Activated gamma-delta T cell (primary cell): ENCODE measurements around the gene SLC7A8.

ENCODE experiments used
- DNase-seq: peaks from one replicate; lab custom pipeline; 2025; lab: John Stamatoyannopoulos, UW

SLC7A8 gene

GRCh38 chr14:23130871-23131270 is 52.6 kb downstream of the SLC7A8 start:
- no peak for DNase-seq

DNA sequence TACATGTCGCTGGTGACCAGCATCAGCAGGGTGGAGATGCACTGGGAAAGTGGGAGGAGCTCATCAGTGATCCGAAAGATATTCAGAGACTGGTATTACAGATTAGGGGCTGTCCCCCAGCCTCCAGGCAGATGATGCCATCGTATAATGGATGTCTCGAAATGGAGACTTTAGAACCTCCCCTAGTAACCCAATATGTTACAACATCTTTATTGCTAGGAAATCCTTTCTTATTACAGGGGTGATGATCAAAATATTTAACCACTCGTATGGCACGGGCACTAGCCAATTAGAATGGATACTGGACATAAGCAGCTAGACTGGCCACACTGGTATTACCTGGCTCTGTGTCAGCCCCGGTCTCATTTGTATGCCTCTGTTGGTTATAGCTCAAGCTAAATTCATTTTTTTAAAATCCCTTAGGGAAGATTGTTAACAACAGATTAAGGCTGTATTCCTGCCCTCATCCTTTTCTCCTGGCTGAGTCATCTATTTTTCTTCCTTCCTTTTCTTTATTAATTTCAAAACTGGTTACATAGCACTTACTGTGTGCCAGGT is 53.6 kb downstream of the SLC7A8 start:
- no peak for DNase-seq

- DNase-seq = no peak
These were observed 54.3 kb downstream of the SLC7A8 start for GRCh38 chr14:23128969-23129758.

DNA sequence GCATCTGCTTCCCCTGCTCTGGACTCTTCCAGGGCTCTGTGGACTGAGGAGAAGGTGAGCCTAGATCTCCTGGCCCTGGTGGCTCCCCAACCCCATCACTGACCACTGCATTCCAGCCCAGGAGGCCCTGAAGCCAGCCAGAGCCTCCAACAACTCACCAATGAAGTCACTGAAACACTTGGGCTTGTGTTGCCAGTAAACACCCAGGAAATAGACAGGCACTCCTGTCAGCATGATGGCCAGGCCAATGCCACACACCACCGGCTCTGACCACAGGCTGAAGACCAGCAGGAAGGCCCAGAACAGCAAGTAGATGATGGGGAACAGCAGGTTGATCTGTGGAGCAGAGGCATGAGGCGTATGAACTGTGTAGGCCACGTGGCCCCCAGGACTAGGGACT is 55.6 kb downstream of the SLC7A8 start:
- DNase-seq = no peak

GRCh38 chr14:23126548-23127278 is 56.7 kb downstream of the SLC7A8 start:
- DNase-seq = no peak

DNA sequence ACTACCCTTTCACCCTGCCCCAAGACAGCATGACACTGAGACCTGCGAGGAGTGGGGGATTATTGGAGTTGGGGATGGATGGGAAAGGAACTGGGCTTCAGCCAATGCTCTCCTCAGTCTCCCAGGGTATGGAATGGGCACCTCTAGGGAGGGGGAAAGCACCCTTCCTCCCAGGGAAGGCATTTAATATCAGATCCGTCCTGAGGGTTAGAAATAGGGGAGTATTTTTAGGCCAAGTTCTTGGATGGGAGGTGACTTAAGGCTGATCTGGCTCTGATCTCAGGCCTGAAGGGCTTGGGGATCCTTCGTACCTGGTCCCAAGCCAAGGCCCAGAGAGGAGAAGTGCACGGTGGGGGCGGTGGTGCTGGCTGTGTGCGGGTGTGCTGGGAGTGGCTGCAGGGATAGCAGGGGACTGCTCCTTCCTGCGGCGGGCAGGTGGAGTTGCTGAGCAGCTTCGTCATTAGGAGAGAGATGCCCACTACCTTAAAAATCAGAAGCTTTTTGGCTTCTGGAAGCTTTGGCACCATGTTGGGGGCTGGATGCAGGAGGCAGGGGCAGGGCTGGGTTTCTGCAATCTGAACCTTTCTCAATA is 57.4 kb downstream of the SLC7A8 start:
- DNase-seq = no peak

DNA sequence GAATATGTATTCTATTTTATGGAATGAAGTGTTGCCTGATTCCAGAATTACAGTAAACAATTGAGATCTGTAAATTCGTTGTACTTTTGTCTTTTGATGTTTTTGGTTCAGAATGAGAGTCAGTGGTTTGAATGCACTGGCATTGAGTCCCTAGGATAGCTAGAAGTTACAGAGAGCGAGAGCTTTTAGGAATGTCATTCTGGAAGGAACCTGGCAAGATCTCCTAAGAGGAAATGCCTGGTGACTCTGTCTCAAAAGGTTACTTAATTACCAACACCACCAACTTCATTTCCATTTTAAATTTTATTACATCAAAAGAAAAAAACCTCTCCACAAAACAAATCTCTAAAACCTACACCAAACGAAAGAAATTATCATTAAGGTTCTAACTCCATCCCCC is 58.4 kb downstream of the SLC7A8 start:
- DNase-seq = no peak

GRCh38 chr14:23124337-23124954 is 59.0 kb downstream of the SLC7A8 start:
- DNase-seq = no peak

DNA sequence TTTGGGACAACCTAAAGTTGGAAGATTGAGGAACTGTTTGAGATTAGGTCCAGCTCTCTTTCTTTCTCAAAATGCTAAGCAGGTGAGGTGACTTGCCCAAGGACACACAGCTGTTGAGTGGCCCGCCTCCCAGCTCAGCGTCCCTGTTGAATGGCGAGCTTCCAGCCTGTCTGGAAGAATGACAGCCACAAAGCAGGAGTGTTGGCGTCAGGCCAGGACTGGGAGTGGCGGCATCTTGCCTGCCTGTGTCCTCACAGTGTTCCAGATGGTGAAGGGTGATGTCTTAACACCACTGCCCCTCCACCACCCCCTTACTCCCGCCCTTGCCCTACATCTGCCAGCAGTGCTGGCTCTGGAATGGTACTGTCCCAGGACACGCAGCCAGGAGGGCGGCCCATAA is 60.0 kb downstream of the SLC7A8 start:
- no peak for DNase-seq

DNA sequence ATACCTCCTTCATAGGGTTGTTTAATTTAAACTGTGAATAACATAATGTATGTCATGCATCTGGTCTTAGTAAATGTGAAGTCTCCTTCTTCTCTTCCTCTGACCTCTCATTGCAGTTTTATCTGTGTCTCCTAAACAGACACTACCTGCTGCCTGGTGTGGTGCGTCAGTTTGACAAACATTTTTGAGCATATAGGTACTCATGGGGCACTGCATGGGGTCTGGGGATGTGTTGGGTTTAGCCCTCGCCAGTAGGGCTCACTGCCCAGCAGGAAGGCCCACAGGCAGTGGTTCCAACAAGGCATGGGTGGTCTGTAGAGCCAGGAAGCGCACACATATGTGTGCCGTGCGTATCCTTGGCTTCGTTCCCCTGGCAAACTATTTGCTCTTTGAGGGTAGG is 61.4 kb downstream of the SLC7A8 start:
- no peak for DNase-seq

- no peak for DNase-seq
These were observed 62.1 kb downstream of the SLC7A8 start for GRCh38 chr14:23121361-23121771.

DNA sequence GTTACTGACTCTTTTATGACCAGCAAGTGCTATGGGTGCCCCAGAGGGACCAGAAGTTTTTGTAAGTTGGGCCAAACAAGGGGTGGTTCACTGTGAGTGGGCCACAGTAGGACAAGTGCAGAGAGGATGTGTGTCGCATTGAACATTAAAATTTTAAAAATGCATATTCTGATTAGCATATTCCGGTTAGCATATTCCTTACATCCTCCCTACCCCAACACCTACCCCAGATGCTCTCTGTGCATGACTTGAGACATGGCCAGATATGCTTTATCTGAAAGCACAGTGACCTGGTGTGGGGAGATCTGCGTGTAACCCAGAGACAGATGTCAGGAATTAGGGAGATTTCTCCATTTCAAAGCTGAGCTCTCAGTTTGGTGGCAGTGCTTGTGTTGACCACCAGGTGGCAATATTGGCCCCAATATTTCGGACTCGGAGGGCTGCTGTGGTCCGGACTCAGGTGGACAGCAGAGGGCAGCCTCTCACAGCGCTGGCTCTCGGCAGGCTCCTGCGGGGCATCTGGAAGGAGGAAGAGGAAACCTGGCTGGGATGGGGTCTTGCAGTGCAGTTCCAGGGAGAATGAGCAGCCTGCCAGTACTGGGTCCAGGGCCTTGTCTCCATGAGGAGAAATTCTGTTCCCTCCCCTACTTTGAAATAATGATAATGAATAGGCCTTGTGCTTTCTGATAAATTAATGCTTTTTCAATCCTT is 62.8 kb downstream of the SLC7A8 start:
- peak; percentile 21 for DNase-seq

DNA sequence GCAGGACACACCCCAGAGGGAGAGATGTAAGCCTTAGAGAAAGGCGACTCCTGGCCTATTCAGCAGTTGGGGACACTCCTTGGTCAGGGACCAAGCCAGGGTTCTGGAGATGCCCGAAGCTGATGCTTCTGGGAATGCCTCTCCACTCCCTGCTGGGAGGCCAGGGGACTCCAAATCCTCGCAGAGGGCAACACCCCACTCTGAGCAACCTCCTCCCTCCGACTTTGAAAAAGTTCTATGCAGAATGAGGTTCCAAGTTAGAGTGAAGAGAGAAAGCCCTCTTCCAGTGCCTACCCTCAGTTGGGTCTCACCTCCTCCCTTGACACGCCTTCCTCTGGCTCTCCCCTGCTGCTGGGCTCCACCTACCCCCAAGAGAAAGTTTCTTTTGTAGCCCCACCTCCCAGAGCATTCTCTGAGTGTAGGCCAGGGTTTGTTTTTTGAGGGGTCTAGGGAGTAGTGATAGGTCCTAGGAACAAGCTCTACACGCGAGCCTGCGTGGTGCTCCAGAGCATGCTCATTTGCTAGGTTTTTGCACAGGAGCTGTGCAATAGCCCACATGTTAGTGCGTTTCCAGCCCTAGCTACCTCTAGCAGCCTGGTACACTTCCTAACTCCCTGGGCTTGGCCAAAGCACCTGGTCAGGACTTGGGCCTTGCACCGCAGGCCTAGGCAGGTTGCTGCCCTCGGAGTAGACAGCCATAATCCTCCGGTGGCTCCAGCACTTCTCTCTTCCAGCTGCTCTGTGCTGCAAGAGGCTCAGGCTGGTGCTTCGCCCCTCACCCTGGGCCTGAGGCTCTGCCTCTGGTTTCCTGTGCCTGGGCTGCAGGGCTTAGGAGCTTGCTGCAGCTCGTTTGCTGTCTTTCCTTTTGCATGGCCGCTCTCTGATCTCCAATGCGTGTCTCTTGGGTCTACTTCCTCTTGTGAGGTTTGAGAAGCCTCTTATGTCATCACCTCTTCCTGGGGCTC is 63.8 kb downstream of the SLC7A8 start:
- DNase-seq = no peak

- no peak for DNase-seq
These were observed 64.7 kb downstream of the SLC7A8 start, which contains the start of gene CEBPE for GRCh38 chr14:23118506-23119362. CEBPE (minus strand) TSS chr14:23119255; CDS start chr14:23119091, 164 bp downstream.

GRCh38 chr14:23117371-23118020 is 66.0 kb downstream of the SLC7A8 start:
- DNase-seq = no peak

DNA sequence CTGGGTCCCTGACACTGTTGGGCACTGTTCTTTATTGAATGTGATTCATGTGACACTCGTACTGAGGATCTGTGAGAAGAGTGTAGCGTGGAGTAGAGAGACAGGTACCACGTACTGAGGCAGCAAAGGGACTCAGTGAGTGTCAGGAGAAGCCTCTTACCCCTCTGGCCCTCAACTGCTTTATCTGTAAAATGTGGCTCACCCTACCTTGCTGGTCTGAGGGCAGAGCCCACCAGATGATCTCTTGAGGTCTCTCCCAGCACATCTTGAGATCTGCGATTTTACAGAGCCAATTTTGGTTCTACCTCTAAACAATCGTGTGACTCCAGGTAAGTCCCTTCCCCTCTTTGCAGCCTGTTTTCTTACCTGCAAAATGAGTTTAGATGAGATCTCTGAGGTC is 67.5 kb downstream of the SLC7A8 start:
- DNase-seq = no peak

DNA sequence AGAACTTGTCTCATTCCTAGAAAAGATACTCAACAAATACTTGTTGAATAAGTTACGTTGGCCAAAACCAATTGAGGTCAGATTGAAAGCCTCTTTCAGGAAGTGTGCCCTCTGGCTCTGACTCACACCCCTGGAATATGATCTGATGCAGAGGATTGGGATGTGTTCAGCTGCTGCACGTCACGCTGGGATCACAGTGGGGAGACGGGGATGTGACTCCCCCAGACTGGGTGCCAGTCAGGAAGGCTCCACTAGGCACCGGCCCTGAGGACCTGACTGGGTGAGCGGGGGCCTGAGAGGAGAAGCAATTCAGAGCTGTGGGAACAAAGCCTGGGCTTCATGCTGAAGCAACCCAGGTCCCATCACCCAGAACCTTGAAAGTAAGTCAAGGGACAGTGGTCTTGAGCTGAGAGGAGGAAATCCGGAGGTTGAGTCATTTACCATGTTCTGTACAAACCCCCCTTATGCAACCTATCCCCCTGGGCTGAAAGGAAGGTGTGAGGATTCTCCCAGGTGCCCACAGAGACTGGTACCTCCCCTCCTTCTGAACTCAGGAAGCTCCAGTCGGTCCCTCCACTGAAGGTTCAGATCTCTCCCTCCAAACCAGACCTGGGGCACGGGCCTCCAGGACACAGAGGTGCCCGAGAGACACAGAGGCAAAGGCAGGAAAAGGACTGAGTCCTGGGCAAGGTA is 68.3 kb downstream of the SLC7A8 start:
- DNase-seq = no peak

GRCh38 chr14:23114669-23115038 is 68.8 kb downstream of the SLC7A8 start:
- no peak for DNase-seq
